Measurements from ENCODE around the gene FHIT. TPM values are rescaled to one million over a fixed set of nuclear protein-coding genes. Genes with fewer than 3 reads are reported as not detected.

Gene FHIT
- total and polyA plus RNA-seq, 10 of the 15 experiments (the other 5 are each of a cell fraction or from before 2014, with no cell fraction given) = 4.2 to 14.9 (median 9.4) TPM

DNA sequence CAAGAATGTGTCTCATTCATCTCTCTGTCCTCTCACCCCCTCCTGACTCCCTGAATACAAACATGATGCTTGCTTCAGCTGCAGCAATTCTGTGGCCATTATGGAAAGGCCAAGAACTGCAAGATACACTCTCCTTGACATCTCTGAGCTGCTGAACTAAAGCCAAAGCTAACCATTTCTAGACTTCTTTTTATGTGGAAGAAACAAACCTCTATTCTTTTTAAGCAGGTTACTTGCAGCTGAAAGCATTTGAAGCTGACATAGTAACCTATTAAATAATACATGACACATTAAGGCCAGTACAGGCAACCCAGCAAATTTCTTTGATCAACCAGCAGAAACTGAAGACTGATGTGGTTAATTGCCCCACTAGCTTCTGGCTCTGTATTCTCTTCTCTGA is 17.5 kb downstream of the FHIT start (continued):
- TF ChIP-seq HSF1 (IDR thresholded peaks at IDR 0.05; ENCODE audit: low read depth, low read length) = no peak
- no peak for TF ChIP-seq CEBPB (IDR thresholded peaks at IDR 0.05; ENCODE audit: borderline replicate concordance in 1 of 2, low read depth in 2 of 2, low read length in 2 of 2)

DNA sequence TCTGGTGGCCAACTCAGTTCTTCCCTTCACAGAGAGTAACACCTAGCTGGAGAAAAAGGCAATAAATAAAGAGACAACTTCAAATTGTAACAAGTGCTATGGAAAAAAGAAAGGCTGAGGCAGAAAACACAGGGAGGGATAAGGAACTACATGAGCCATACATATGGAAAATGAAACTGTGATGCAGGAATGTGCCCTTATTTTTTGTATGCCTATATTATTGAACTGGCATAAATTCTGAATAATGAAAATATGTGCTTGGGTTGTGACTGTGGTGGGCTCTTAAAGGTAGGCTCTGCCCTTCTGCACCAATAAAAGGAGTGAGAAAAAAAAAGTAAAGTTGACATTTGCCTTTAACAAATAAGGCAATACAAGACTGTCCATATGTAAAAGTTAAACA is 19.6 kb downstream of the FHIT start:
- SMC1A ChIA-PET (ENCODE audit: uncharacterized antibody, unreplicated experiment) = no interaction called here
- POLR2A ChIA-PET = no interaction called here
- Histone ChIP-seq H3K4me1 (ENCODE audit: control insufficient read depth, insufficient read depth, low read length) (peaks cover 14% of the 10 kb centered on the region), H3K27ac (ENCODE audit: control insufficient read depth, insufficient read depth) (no peak overlapping the region), H3K9me3 (replicated peaks; ENCODE audit: control insufficient read depth, insufficient read depth, low read length) (no peaks in the 10 kb centered on the region), H3K79me2 (ENCODE audit: control insufficient read depth, insufficient read depth, low read length) (no peaks in the 10 kb centered on the region; the same call in 1 of the 2 replicates), H3K36me3 (ENCODE audit: control insufficient read depth in 2 of 2, insufficient read depth in 2 of 2, low read length in 1 of 2) (no peaks in the 10 kb centered on the region), H2AFZ (ENCODE audit: control insufficient read depth, low read depth, low read length) (no peak overlapping the region), H4K20me1 (ENCODE audit: control insufficient read depth, insufficient read depth) (no peaks in the 10 kb centered on the region), H3K4me3 (no peak overlapping the region), H3K4me2 (ENCODE audit: control insufficient read depth, insufficient read depth) (no peak overlapping the region), H3K27me3 (replicated peaks in 1 of 2; ENCODE audit: control insufficient read depth in 2 of 2, insufficient read depth in 2 of 2, low read length in 1 of 2) (no peaks in the 10 kb centered on the region), H3K9ac (ENCODE audit: control insufficient read depth, insufficient read depth, low read length) (no peak overlapping the region)
- no peak for DNase-seq (ENCODE audit: low read depth, low spot score)
- no peak for ATAC-seq
- RAD21 ChIA-PET (ENCODE audit: unreplicated experiment) = no interaction called here
- TF ChIP-seq SMAD5 (IDR thresholded peaks at IDR 0.05; ENCODE audit: low read depth) = no peak
- TF ChIP-seq ZNF592 (IDR thresholded peaks at IDR 0.05) = no peak
- no peak for TF ChIP-seq CEBPB (IDR thresholded peaks at IDR 0.05; ENCODE audit: borderline replicate concordance in 1 of 2, low read depth in 2 of 2, low read length in 2 of 2)
- TF ChIP-seq, protein P1, sequence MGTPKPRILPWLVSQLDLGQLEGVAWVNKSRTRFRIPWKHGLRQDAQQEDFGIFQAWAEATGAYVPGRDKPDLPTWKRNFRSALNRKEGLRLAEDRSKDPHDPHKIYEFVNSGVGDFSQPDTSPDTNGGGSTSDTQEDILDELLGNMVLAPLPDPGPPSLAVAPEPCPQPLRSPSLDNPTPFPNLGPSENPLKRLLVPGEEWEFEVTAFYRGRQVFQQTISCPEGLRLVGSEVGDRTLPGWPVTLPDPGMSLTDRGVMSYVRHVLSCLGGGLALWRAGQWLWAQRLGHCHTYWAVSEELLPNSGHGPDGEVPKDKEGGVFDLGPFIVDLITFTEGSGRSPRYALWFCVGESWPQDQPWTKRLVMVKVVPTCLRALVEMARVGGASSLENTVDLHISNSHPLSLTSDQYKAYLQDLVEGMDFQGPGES (IDR thresholded peaks at IDR 0.05) = no peak
- no peak for TF ChIP-seq IRF5 (IDR thresholded peaks at IDR 0.05; ENCODE audit: borderline replicate concordance)
- TF ChIP-seq RUNX3 (IDR thresholded peaks at IDR 0.05; ENCODE audit: low read length) = no peak
- no peak for TF ChIP-seq MTA3 (IDR thresholded peaks at IDR 0.05; ENCODE audit: borderline replicate concordance, low read length)
- no peak for TF ChIP-seq BRCA1 (IDR thresholded peaks at IDR 0.05; ENCODE audit: low read depth, low read length)
- TF ChIP-seq CBX3 (IDR thresholded peaks at IDR 0.05; ENCODE audit: borderline replicate concordance, low read depth) = no peak
- no peak for TF ChIP-seq ZNF24 (IDR thresholded peaks at IDR 0.05)
- TF ChIP-seq MTA2 (IDR thresholded peaks at IDR 0.05; ENCODE audit: low read depth) = no peak
- TF ChIP-seq YY1 (IDR thresholded peaks at IDR 0.05; ENCODE audit: low read depth, low read length) = no peak
- no peak for TF ChIP-seq NR2C2 (IDR thresholded peaks at IDR 0.05; ENCODE audit: borderline replicate concordance, control insufficient read depth, insufficient read length, low read depth)
- no peak for TF ChIP-seq PML (IDR thresholded peaks at IDR 0.05; ENCODE audit: low read length)
- no peak for TF ChIP-seq MEF2B (IDR thresholded peaks at IDR 0.05; ENCODE audit: partially characterized antibody, poor library complexity, severe bottlenecking)
- no peak for FAIRE-seq
- intact Hi-C loops (cut with micrococcal nuclease; ENCODE audit: unreplicated experiment) (no loop called here), in situ Hi-C loops (cut with MboI) (no loop called here)
- CTCF ChIA-PET = interaction anchor here (0.6 kb wide), 1 partner anchor 476 kb away, joined by 5 read pairs; no protein-coding TSS in a partner anchor
- no TSS peak for BruUV-seq (replicated peaks)
